ENCODE results near the gene TMCO5A.
A peak's percentile ranks its signal among the peaks of the same experiment; 100 is the strongest.

- TF ChIP-seq CTCF (conservative IDR thresholded peaks at IDR 0.05; ENCODE audit: low read length), result peak; percentile 84
- no peak for TF ChIP-seq EZH2phosphoT487 (IDR thresholded peaks at IDR 0.05; ENCODE audit: borderline replicate concordance, low read depth, low read length)
These were observed 42.6 kb upstream of the TMCO5A start for GRCh38 chr15:37891766-37892368.

Measured in OCI-LY7 (cell line).